ENCODE results near the gene CHIT1. TPM values are rescaled to one million over a fixed set of nuclear protein-coding genes. Genes with fewer than 3 reads are reported as not detected.

CHIT1 gene
- total RNA-seq, 1 donor from 2014 or later = not detected

DNA sequence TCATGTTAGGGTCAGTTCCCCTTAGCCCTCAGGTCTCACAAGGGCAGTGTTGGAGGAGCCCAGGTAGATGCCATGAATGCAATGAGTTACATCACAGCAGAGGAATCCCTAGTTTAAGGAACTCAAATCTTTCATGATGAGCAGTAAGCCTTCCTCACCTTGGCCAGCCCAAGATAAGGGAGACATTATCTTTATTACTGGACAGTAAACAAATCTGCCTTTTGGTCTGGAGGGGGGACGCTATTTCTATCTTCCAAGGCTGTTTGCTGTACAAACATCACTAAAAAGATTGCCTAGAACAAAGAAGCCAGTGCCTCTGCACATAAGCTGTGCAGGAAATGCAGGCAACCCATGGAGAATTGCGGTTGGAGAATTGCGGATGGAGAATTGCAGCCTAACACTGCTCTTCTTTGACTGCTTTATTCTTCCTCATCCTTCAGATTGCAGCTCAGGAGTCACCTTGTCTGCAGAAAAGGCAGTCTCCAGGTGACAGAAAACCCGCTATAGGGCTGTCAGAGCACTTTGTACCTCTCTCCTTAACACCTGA lies 40.7 kb downstream of the CHIT1 start:
- no peak for DNase-seq (ENCODE audit: low read depth)
- H3K4me3 ChIP-seq (ENCODE audit: low read depth, low read length) = no peak overlapping the region
- TF ChIP-seq, protein P1, sequence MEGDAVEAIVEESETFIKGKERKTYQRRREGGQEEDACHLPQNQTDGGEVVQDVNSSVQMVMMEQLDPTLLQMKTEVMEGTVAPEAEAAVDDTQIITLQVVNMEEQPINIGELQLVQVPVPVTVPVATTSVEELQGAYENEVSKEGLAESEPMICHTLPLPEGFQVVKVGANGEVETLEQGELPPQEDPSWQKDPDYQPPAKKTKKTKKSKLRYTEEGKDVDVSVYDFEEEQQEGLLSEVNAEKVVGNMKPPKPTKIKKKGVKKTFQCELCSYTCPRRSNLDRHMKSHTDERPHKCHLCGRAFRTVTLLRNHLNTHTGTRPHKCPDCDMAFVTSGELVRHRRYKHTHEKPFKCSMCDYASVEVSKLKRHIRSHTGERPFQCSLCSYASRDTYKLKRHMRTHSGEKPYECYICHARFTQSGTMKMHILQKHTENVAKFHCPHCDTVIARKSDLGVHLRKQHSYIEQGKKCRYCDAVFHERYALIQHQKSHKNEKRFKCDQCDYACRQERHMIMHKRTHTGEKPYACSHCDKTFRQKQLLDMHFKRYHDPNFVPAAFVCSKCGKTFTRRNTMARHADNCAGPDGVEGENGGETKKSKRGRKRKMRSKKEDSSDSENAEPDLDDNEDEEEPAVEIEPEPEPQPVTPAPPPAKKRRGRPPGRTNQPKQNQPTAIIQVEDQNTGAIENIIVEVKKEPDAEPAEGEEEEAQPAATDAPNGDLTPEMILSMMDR (conservative IDR thresholded peaks at IDR 0.05; ENCODE audit: low read depth, low read length) = no peak

DNA sequence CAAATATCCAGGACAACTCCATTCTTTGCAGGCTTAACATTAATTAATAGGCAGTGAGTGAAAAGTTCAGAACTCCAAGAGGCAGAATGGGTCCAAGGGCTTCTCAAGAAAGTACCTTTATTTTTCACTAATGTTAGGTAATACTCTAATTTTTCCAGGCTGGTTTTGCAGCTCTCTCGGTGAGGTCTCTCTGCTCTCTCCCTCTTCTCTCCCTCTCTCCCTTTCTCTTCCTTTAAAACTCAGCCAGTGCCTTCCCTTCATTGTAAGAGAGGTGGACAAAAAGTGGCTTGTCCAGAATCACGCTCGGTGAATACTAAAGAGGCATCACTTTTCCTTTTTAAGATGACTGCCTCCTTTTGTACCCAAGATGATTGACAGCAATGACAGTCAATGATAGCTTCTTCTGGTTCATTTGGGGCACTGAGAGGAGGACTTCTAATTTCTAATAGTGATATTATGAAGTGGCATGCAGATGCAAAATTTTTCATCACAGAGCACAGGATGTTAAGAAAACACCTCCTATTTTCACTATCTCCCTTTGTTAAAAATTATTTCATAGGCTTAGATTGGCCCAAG lies 41.7 kb downstream of the CHIT1 start:
- DNase-seq (ENCODE audit: low read depth) = no peak
- TF ChIP-seq, protein P1 (conservative IDR thresholded peaks at IDR 0.05; ENCODE audit: low read depth, low read length) = no peak
- no peak overlapping the region for H3K4me3 ChIP-seq (ENCODE audit: low read depth, low read length)

DNA sequence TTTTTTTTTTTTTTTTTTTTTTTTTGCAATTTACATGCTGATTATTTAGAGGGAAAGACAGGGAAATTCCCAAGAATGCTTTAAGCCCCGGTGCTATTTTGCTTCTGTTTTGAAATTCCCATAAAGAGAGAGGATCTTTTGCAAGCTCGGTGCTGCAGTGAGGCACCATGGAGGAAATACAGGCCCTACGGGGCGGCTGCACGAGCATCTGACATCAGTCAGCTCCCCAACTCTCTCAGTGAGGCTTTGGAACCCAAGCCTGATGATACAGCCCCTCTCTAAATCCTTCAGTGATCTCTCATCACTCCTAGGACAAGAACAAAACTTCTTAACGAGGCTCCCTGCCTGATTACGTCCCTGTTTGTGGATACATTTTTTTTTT lies 42.2 kb downstream of the CHIT1 start:
- no peak for DNase-seq (ENCODE audit: low read depth)
- H3K4me3 ChIP-seq (ENCODE audit: low read depth, low read length) = no peak overlapping the region
- TF ChIP-seq, protein P1 (conservative IDR thresholded peaks at IDR 0.05; ENCODE audit: low read depth, low read length) = no peak

DNA sequence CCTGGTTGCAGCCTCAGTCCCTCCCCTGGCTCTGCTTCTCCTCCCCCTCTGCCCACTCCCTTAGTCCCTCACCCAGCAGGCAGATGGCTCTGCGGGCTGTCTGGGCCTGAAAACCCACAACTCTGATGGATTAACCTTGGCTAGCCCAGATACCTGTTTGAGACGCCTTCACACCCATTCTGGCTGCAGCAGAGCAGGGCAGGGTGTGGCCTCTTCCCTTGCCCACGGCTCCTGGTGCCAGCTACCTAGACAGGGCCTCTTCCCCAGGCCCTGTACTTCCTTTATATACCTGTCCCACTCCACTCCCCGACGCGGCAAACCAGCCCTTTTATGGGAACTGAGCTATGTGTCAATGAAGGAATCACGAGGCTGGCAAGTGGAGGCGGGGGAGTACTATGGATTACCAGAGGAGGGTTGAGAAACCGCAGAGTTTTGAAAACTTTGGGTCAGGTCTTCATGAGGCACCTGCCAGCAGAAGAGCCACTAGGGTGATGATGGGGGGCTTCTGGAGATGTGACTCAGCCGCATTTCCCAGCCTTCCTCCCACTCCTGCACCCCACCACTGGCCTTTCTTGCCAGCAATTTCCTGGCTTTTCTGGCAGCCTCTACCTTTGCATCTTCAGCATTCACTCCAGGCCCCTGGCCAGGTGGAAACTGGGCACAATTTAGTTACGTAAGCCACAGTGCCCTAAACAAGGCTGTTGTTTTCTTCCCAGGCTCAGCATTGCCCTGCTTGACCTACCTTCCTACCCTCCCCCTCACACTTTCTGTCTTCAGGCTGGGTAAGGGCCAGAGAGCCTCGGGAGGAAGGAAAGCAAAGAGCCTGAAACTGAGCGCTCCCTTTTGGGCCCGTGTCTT lies 42.8 kb downstream of the CHIT1 start, which contains the start of gene CHI3L1:
Gene CHI3L1 (minus strand): TSS at position 259 of the 858 bp plus-strand sequence. CDS start 81 bp downstream, at position 178.
- DNase-seq (ENCODE audit: low read depth) = no peak
- TF ChIP-seq, protein P1 (conservative IDR thresholded peaks at IDR 0.05; ENCODE audit: low read depth, low read length) = no peak
- H3K4me3 ChIP-seq (ENCODE audit: low read depth, low read length) = no peak within 1 kb of the TSS

DNA sequence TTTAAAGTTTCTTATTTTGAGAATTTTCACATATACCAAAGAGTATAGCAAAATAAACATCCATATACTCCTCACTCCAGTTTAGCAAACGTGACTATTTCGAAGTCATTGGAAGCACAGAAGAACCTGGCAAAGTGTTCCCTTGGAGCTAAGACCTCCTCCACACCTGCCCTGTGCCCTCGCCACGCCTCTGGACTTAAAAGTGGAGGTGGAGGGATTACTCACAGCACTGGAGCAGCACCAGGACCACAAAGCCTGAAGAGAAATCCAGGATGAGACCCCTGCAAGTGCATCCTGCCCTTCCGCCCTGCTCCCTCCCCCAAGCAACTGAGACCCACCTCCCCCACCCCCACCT lies 43.4 kb downstream of the CHIT1 start:
- no peak overlapping the region for H3K4me3 ChIP-seq (ENCODE audit: low read depth, low read length)

DNA sequence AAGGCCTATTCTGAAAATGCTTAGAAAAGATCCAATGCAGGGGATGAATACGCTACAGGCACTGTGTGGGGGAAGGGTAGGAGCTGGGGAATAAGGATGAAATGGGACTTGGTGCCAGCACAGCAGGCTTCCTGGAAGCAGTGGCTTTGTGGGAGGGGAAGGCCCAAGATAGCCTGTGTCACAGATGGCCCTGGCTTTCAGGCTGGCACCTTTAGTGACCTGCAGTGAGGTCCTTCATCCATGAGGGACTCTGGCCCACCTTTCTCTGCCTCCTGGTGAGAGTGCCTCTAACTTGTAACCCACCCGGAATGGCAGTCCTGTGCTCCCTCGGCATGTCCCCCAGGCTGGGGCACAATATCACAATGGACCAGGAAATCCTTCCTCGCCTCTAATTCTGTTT lies 43.9 kb downstream of the CHIT1 start:
- DNase-seq (ENCODE audit: low read depth) = no peak
- H3K4me3 ChIP-seq (ENCODE audit: low read depth, low read length) = no peak overlapping the region
- TF ChIP-seq, protein P1 (conservative IDR thresholded peaks at IDR 0.05; ENCODE audit: low read depth, low read length) = no peak

More for the DNA sequence above, 43.4 kb downstream of the CHIT1 start:
- TF ChIP-seq, protein P1 (conservative IDR thresholded peaks at IDR 0.05; ENCODE audit: low read depth, low read length) = no peak
- no peak for DNase-seq (ENCODE audit: low read depth)

Measured in epithelial cell of proximal tubule (primary cell).